Hepatocyte (in vitro differentiated cells): ENCODE data around the gene CCR1. TPM values are rescaled to one million over a fixed set of nuclear protein-coding genes. Genes with fewer than 3 reads are reported as not detected.

Source experiments
- DNase-seq: peaks from one replicate; pipeline ENCODE4 v3.0.0-alpha.2; 2016; ENCODE audit warnings: low spot score
- H2AFZ ChIP-seq: fragments of 200-600 bp; sonication (generic); 2 replicates; pipeline ENCODE4 v1.6.0; 2016; ENCODE audit warnings: antibody characterized with exemption, mild to moderate bottlenecking
- H3K27ac ChIP-seq: fragments of 200-600 bp; sonication (generic); 2 replicates; pipeline ENCODE4 v1.5.1; 2016; ENCODE audit warnings: mild to moderate bottlenecking
- H3K27me3 ChIP-seq: fragments of 200-600 bp; sonication (generic); 2 replicates; pipeline ENCODE4 v1.6.1; 2016
- H3K36me3 ChIP-seq: fragments of 200-600 bp; sonication (generic); replicated peaks from 2 replicates; pipeline ENCODE4 v1.5.1; 2016; ENCODE audit warnings: low read depth; ENCODE audit not compliant: insufficient read depth
- H3K4me1 ChIP-seq: fragments of 200-600 bp; sonication (generic); 2 replicates; pipeline ENCODE4 v1.5.1; 2016; ENCODE audit warnings: mild to moderate bottlenecking, moderate library complexity; ENCODE audit not compliant: insufficient read depth
- H3K4me2 ChIP-seq: fragments of 200-600 bp; sonication (generic); 2 replicates; pipeline ENCODE4 v1.6.0; 2016
- H3K4me3 ChIP-seq: fragments of 200-600 bp; sonication (generic); 2 replicates; pipeline ENCODE4 v1.5.1; 2016; ENCODE audit warnings: mild to moderate bottlenecking
- H3K79me2 ChIP-seq: fragments of 200-600 bp; sonication (generic); 2 replicates; pipeline ENCODE4 v1.6.0; 2017; ENCODE audit warnings: mild to moderate bottlenecking
- H3K9me2 ChIP-seq: fragments of 200-600 bp; sonication (generic); replicated peaks from 2 replicates; pipeline ENCODE4 v1.6.0; 2017; ENCODE audit warnings: mild to moderate bottlenecking; ENCODE audit not compliant: insufficient read depth
- H3K9me3 ChIP-seq: fragments of 200-600 bp; sonication (generic); 2 replicates; pipeline ENCODE4 v1.5.1; 2016; ENCODE audit warnings: low read depth, mild to moderate bottlenecking
- H4K20me1 ChIP-seq: fragments of 200-600 bp; sonication (generic); 2 replicates; pipeline ENCODE4 v1.6.0; 2016; ENCODE audit warnings: mild to moderate bottlenecking; ENCODE audit not compliant: insufficient read depth, poor library complexity, severe bottlenecking
- CTCF ChIP-seq: fragments of 200-600 bp; sonication (generic); IDR thresholded peaks from 2 replicates; pipeline ENCODE4 v1.5.1; 2016; ENCODE audit warnings: antibody characterized with exemption, mild to moderate bottlenecking; ENCODE audit not compliant: poor library complexity
- EZH2 ChIP-seq: fragments of 200-600 bp; sonication (generic); IDR thresholded peaks from 2 replicates; pipeline ENCODE4 v1.6.1; 2016; ENCODE audit warnings: antibody characterized with exemption, mild to moderate bottlenecking, borderline replicate concordance
- EZH2phosphoT487 ChIP-seq: fragments of 200-600 bp; sonication (generic); IDR thresholded peaks from one replicate; pipeline ENCODE4 v1.6.1; 2018; ENCODE audit warnings: antibody characterized with exemption, mild to moderate bottlenecking, low read depth, moderate library complexity; ENCODE audit not compliant: unreplicated experiment, severe bottlenecking
- WGBS: methylation state at CpG from one replicate; pipeline ENCODE4 v1.1.6; 2016; ENCODE audit warnings: low lambda C conversion rate; ENCODE audit errors: missing lambda C conversion rate; 5-methylcytosine and 5-hydroxymethylcytosine counted together
- polyA plus RNA-seq: library from polyadenylated mRNA; unstranded; fragments of >200 nt; fragmentation: Nextera tagmentation; extraction: Ambion mirVana; gene quantifications from 2 replicates; pipeline ENCODE4 v1.2.1, GENCODE V29; 2016
- total RNA-seq: library from RNA; depleted of rRNA; stranded (reverse); fragments of >200 nt; gene quantifications from 2 replicates; pipeline ENCODE4 v1.2.3, GENCODE V29; 2014

The CCR1 gene
- total and polyA plus RNA-seq, 2 experiments from 2014 or later, result 1.8 to 3.5 TPM

- no peaks in the 10 kb centered on the region for H3K4me1 ChIP-seq
- no peaks in the 10 kb centered on the region for H4K20me1 ChIP-seq
- H3K4me2 ChIP-seq, result no peak overlapping the region
- no peak for TF ChIP-seq CTCF
- TF ChIP-seq EZH2, result no peak
- no peak for TF ChIP-seq EZH2phosphoT487
- H3K79me2 ChIP-seq, result no peaks in the 10 kb centered on the region
- no peaks in the 10 kb centered on the region for H3K36me3 ChIP-seq
- no peaks in the 10 kb centered on the region for H3K9me3 ChIP-seq
- no peaks in the 10 kb centered on the region for H3K27me3 ChIP-seq
- WGBS, result 82% methylated on average over 5 of the region's 5 CpGs
- no peak overlapping the region for H3K4me3 ChIP-seq
- no peak for DNase-seq
- no peak overlapping the region for H2AFZ ChIP-seq
- no peak overlapping the region for H3K27ac ChIP-seq
- H3K9me2 ChIP-seq, result no peaks in the 10 kb centered on the region
Measured at GRCh38 chr3:46192939-46193338, 15.2 kb downstream of the CCR1 start.

GRCh38 chr3:46191730-46192129 is 16.4 kb downstream of the CCR1 start:
- Histone ChIP-seq H2AFZ (no peak overlapping the region), H3K9me2 (no peaks in the 10 kb centered on the region)

GRCh38 chr3:46188708-46189107 is 19.4 kb downstream of the CCR1 start:
- Histone ChIP-seq H2AFZ (no peak overlapping the region), H3K4me2 (no peak overlapping the region), H3K4me3 (no peak overlapping the region), H3K9me3 (no peaks in the 10 kb centered on the region), H3K36me3 (no peaks in the 10 kb centered on the region), H3K27me3 (no peaks in the 10 kb centered on the region), H3K27ac (no peak overlapping the region), H3K4me1 (no peaks in the 10 kb centered on the region), H4K20me1 (no peaks in the 10 kb centered on the region), H3K79me2 (no peaks in the 10 kb centered on the region), H3K9me2 (no peaks in the 10 kb centered on the region)
- 97% methylated on average over 10 of the region's 10 CpGs for WGBS
- DNase-seq, result no peak
- no peak for TF ChIP-seq EZH2
- no peak for TF ChIP-seq EZH2phosphoT487
- TF ChIP-seq CTCF, result no peak

More at GRCh38 chr3:46191730-46192129, 16.4 kb downstream of the CCR1 start:
- Histone ChIP-seq H3K4me3 (no peak overlapping the region), H4K20me1 (no peaks in the 10 kb centered on the region), H3K79me2 (no peaks in the 10 kb centered on the region), H3K4me2 (no peak overlapping the region), H3K36me3 (no peaks in the 10 kb centered on the region), H3K4me1 (no peaks in the 10 kb centered on the region), H3K27ac (no peak overlapping the region), H3K27me3 (no peaks in the 10 kb centered on the region), H3K9me3 (no peaks in the 10 kb centered on the region)
- TF ChIP-seq EZH2 (no peak), EZH2phosphoT487 (no peak), CTCF (no peak)
- WGBS, result 62% methylated on average over 3 of the region's 3 CpGs
- DNase-seq, result no peak

DNA sequence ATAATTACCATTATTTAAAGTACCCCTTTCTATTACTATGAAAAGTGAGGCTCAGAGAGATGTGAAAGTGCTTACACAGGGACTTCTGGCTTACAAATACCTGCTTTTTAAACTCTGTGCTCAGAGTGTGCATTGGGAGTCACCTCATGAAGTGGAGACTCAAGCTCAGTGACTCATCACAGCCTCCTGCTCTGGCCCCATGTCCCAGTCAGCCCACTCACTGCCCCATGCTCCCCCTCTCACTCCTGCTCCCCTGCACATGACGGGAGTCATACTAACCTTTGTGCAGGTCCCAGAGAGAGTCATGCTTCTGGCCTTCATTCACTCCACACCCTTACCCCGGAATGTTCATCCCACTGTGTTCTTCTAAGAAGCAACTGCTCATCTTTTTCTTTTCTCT is 20.2 kb downstream of the CCR1 start:
- H3K27ac ChIP-seq, result peak overlapping the region; percentile 70
- no peaks in the 10 kb centered on the region for H3K9me2 ChIP-seq
- no peaks in the 10 kb centered on the region for H3K4me1 ChIP-seq
- TF ChIP-seq CTCF, result no peak
- TF ChIP-seq EZH2, result no peak
- TF ChIP-seq EZH2phosphoT487, result no peak
- no peaks in the 10 kb centered on the region for H3K79me2 ChIP-seq
- no peak overlapping the region for H3K4me2 ChIP-seq
- DNase-seq, result peak; percentile 66
- no peaks in the 10 kb centered on the region for H4K20me1 ChIP-seq
- WGBS, result 66% methylated on average over 2 of the region's 2 CpGs
- no peaks in the 10 kb centered on the region for H3K36me3 ChIP-seq
- H3K4me3 ChIP-seq, result no peak overlapping the region
- no peaks in the 10 kb centered on the region for H3K9me3 ChIP-seq
- no peak overlapping the region for H2AFZ ChIP-seq
- H3K27me3 ChIP-seq, result no peaks in the 10 kb centered on the region
